ENCODE data around the gene UNKL.

Gene UNKL

DNA sequence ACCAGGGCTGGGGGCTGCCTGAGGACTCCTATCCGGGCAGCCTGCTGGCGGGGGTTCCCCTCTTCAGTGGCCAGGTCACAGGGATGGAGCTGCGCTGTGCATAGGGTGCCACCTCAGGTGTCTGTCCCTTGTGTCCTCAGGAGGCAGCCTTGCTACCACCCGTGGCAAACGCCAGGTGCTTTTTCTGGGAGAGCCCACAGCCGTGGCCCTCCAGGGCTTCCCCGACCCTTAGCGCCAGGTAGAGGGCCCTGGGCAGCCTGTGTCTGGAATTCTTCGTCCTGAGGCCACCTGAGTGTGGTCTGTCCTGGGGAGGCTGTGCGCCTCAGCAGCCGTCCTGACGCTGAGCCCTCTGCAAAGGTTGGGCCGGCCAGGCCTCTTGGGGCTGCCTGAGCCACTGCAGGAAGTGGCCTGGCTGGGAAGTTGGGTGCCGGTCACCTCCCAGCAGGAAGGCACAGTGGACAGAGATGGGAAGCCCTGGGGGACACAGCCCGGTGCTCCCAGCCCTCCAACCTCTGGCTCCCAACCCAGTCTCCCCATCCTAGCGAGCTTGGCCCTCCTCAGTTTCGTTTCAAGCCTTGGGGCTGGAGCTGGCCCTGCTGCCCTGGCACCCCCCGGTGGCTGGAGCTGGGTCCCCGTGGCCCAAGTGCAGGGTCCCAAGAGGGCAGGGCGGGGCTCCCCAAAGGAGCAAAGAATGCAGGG is 88.7 kb downstream of the UNKL start:
- no peaks in the 10 kb centered on the region for H3K27me3 ChIP-seq (ENCODE audit: control insufficient read depth in 1 of 2, insufficient read depth in 2 of 2, low read length in 2 of 2)
- no peak overlapping the region for H3K4me3 ChIP-seq (ENCODE audit: low read depth in 1 of 2, low read length in 2 of 2)
- no peaks in the 10 kb centered on the region for H3K4me1 ChIP-seq (ENCODE audit: control insufficient read depth in 1 of 2, insufficient read depth in 2 of 2, low read length in 2 of 2)
- H3K27ac ChIP-seq (ENCODE audit: low read depth, low read length), result no peak overlapping the region
- peaks cover 2 to 4% of the 10 kb centered on the region in 2 donors for H3K9me3 ChIP-seq (ENCODE audit: control insufficient read depth in 1 of 2, low read length in 2 of 2)
- H3K9ac ChIP-seq (ENCODE audit: low read depth in 1 of 2, low read length in 2 of 2), result no peak overlapping the region
- peaks cover 13 to 34% of the 10 kb centered on the region in 2 donors for H3K36me3 ChIP-seq (ENCODE audit: control insufficient read depth in 1 of 2, insufficient read depth in 2 of 2, low read length in 2 of 2)

DNA sequence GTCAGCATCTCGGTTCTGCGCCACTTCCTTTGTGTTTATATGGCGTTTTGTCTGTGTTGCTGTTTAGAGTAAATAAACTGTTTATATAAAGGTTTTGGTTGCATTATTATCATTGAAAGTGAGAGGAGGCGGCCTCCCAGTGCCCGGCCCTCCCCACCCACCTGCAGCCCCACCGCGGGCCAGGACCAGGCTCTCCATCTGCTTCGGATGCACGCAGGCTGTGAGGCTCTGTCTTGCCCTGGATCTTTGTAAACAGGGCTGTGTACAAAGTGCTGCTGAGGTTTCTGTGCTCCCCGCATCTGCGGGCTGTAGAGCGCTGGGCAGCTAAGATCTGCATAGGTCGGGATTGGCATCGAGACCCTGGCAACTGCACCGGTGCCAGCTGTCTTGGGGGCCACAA is 89.2 kb downstream of the UNKL start:
- Histone ChIP-seq H3K9ac (ENCODE audit: low read depth in 1 of 2, low read length in 2 of 2) (no peak overlapping the region), H3K4me3 (ENCODE audit: low read depth in 1 of 2, low read length in 2 of 2) (no peak overlapping the region), H3K27ac (ENCODE audit: low read depth, low read length) (no peak overlapping the region), H3K4me1 (ENCODE audit: control insufficient read depth in 1 of 2, insufficient read depth in 2 of 2, low read length in 2 of 2) (no peaks in the 10 kb centered on the region), H3K36me3 (ENCODE audit: control insufficient read depth in 1 of 2, insufficient read depth in 2 of 2, low read length in 2 of 2) (peaks cover 18 to 40% of the 10 kb centered on the region in 2 donors), H3K9me3 (ENCODE audit: control insufficient read depth in 1 of 2, low read length in 2 of 2) (peaks cover 0 to 1% of the 10 kb centered on the region in 2 donors), H3K27me3 (ENCODE audit: control insufficient read depth in 1 of 2, insufficient read depth in 2 of 2, low read length in 2 of 2) (no peaks in the 10 kb centered on the region)

DNA sequence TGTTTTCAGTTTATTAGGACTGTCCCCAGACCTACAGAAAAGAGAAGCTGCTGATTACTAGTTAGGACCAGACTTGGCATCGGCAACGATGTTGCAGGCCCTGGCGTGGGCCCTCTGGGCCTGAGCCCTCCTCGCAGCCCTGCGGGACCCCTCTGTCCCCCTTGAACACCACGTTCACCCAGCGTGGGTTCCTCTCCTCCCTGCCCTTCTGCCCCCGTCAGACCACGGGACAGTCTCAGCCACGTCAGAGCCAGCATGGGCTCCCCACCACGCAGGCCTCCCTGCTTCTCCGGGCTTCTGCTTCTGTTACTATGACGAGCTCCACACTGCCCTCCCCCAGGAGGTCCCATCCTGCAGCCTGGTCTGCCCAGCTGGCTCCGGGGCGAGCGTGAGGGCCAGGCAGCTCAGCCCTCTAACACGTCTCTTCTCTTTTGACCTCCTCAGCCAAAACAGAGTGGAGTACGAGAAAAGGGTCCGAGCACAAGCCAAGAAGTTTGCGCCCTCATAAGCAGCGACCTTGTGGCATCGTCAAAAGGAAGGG is 90.1 kb downstream of the UNKL start:
- no peak overlapping the region for H3K4me3 ChIP-seq (ENCODE audit: low read depth in 1 of 2, low read length in 2 of 2)
- no peak overlapping the region for H3K9ac ChIP-seq (ENCODE audit: low read depth in 1 of 2, low read length in 2 of 2)
- H3K36me3 ChIP-seq (ENCODE audit: control insufficient read depth in 1 of 2, insufficient read depth in 2 of 2, low read length in 2 of 2), result peaks cover 27 to 49% of the 10 kb centered on the region in 2 donors
- H3K27me3 ChIP-seq (ENCODE audit: control insufficient read depth in 1 of 2, insufficient read depth in 2 of 2, low read length in 2 of 2), result no peaks in the 10 kb centered on the region
- H3K4me1 ChIP-seq (ENCODE audit: control insufficient read depth in 1 of 2, insufficient read depth in 2 of 2, low read length in 2 of 2), result no peaks in the 10 kb centered on the region
- no peak overlapping the region for H3K27ac ChIP-seq (ENCODE audit: low read depth, low read length)
- H3K9me3 ChIP-seq (ENCODE audit: control insufficient read depth in 1 of 2, low read length in 2 of 2), result no peaks in the 10 kb centered on the region

DNA sequence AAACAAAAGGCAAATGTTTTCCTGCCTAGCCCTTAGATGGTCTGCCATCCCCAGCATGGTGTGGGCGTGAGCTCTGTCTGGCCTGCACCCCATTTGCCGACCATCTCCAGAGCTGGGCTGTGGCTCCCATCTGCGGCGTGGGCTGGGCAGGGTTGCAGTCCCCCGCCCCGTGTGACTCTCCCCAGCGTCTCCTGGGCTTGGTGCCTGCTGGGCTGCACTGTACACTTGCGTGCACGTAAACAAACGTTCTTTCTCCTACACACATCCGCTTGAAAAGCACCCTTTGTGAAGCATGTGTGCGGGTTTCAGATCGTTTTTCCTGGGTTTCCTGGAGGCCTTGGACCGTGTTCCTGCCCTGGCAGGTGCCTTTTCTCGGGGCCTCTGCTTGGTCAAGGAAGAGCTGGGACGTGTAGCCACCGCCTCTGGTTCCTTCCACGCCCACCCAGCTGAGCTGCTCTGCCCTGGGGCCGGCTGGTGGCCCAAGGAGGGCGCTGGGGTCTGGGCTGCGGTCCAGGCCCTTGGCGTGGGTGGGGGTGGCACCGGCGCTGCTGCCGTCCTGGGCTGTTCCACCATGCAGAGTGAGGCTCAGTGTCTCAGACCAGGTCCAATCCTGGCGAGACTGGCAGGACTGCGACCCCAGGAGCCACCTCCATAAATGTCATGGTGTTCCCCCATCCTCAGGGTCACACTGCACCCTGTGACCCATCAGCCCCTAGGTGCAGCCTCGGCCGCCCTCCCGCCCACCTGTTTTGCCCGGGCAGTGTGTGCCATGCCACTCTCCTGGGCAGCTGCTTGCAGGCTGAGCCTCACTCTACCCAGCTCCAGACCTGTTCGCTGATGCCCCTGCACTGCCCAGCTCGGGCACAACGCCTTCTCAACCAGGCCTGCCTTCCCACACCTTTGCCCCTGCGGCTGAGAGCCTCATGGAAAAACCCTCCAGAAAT is 90.9 kb downstream of the UNKL start:
- H3K4me3 ChIP-seq (ENCODE audit: low read depth in 1 of 2, low read length in 2 of 2), result no peak overlapping the region
- peak overlapping the region; percentile 6 for H3K27ac ChIP-seq (ENCODE audit: low read depth, low read length)
- H3K36me3 ChIP-seq (ENCODE audit: control insufficient read depth in 1 of 2, insufficient read depth in 2 of 2, low read length in 2 of 2), result peaks cover 33 to 57% of the 10 kb centered on the region in 2 donors
- no peaks in the 10 kb centered on the region for H3K27me3 ChIP-seq (ENCODE audit: control insufficient read depth in 1 of 2, insufficient read depth in 2 of 2, low read length in 2 of 2)
- no peak overlapping the region for H3K9ac ChIP-seq (ENCODE audit: low read depth in 1 of 2, low read length in 2 of 2)
- H3K4me1 ChIP-seq (ENCODE audit: control insufficient read depth in 1 of 2, insufficient read depth in 2 of 2, low read length in 2 of 2), result no peaks in the 10 kb centered on the region
- H3K9me3 ChIP-seq (ENCODE audit: control insufficient read depth in 1 of 2, low read length in 2 of 2), result no peaks in the 10 kb centered on the region

DNA sequence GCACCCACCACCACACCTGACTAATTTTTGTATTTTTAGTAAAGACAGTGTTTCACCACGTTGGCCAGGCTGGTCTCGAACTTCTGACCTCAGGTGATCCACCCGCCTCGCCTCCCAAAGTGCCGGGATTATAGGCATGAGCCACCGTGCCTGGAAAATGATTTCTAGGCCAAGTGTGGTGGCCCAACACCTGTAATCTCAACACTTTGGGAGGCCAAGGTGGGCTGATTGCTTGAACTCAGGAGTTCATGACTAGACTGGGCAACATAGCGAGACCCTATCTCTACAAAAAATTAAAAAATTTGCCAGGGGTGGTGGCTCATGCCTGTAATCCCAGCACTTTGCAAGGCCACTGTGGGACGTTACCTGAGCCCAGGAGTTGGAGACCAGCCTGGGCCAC is 92.1 kb downstream of the UNKL start:
- Histone ChIP-seq H3K4me1 (ENCODE audit: control insufficient read depth in 1 of 2, insufficient read depth in 2 of 2, low read length in 2 of 2) (no peaks in the 10 kb centered on the region), H3K9ac (ENCODE audit: low read depth in 1 of 2, low read length in 2 of 2) (no peak overlapping the region), H3K36me3 (ENCODE audit: control insufficient read depth in 1 of 2, insufficient read depth in 2 of 2, low read length in 2 of 2) (peaks cover 41 to 68% of the 10 kb centered on the region in 2 donors), H3K9me3 (ENCODE audit: control insufficient read depth in 1 of 2, low read length in 2 of 2) (no peaks in the 10 kb centered on the region), H3K27ac (ENCODE audit: low read depth, low read length) (no peak overlapping the region), H3K27me3 (ENCODE audit: control insufficient read depth in 1 of 2, insufficient read depth in 2 of 2, low read length in 2 of 2) (no peaks in the 10 kb centered on the region), H3K4me3 (ENCODE audit: low read depth in 1 of 2, low read length in 2 of 2) (no peak overlapping the region)

DNA sequence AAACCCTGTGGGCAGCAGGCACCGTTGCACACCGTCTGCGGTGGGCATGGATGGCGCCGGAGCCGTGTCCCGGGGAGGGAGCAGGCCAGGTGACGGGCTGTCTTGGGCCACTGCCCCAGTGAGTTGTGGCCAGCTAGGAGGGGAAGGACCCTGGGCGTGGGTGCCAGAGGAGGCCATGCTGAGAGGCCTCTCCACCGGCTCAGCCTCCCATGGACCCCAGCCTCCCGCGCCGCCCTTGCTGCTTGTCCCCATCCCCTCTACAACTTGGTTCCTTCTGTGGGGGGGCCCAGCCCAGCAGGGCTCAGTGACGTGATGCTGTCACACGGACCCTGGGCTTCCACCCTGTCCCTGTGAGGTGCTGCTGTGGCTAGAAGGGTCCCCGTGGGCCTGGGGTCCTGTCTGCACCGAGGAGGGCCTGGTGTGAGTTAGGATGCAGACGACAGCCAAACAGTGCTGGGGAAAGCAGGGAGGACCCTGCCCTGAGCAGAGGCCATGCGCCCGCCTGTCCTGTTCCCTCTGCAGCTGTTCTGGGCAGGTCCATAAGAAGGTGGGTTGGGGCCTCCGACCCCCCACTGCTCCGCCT is 93.8 kb downstream of the UNKL start:
- H3K36me3 ChIP-seq (ENCODE audit: control insufficient read depth in 1 of 2, insufficient read depth in 2 of 2, low read length in 2 of 2), result peaks cover 53 to 84% of the 10 kb centered on the region in 2 donors

DNA sequence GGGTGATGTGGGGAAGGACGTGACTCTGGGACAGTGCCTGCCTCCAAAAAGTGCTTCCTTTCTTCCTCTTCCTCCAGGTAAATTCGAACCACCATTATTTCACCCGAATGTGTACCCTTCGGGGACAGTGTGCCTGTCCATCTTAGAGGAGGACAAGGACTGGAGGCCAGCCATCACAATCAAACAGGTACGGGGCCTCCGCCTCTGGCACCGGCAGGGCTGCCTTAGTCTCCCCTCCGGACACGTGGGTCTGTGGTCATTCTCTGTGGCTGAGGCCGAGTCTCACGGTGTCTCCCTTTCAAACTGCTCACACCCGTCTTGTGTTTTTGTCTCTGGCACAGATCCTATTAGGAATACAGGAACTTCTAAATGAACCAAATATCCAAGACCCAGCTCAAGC is 94.4 kb downstream of the UNKL start:
- H3K36me3 ChIP-seq (ENCODE audit: control insufficient read depth in 1 of 2, insufficient read depth in 2 of 2, low read length in 2 of 2), result peaks cover 59 to 87% of the 10 kb centered on the region in 2 donors
- no peaks in the 10 kb centered on the region for H3K27me3 ChIP-seq (ENCODE audit: control insufficient read depth in 1 of 2, insufficient read depth in 2 of 2, low read length in 2 of 2)
- H3K27ac ChIP-seq (ENCODE audit: low read depth, low read length), result no peak overlapping the region
- no peak overlapping the region for H3K9ac ChIP-seq (ENCODE audit: low read depth in 1 of 2, low read length in 2 of 2)
- no peaks in the 10 kb centered on the region for H3K4me1 ChIP-seq (ENCODE audit: control insufficient read depth in 1 of 2, insufficient read depth in 2 of 2, low read length in 2 of 2)
- H3K9me3 ChIP-seq (ENCODE audit: control insufficient read depth in 1 of 2, low read length in 2 of 2), result no peaks in the 10 kb centered on the region
- H3K4me3 ChIP-seq (ENCODE audit: low read depth in 1 of 2, low read length in 2 of 2), result no peak overlapping the region

More for the DNA sequence above, 93.8 kb downstream of the UNKL start:
- Histone ChIP-seq H3K27me3 (ENCODE audit: control insufficient read depth in 1 of 2, insufficient read depth in 2 of 2, low read length in 2 of 2) (no peaks in the 10 kb centered on the region), H3K9me3 (ENCODE audit: control insufficient read depth in 1 of 2, low read length in 2 of 2) (no peaks in the 10 kb centered on the region), H3K4me3 (ENCODE audit: low read depth in 1 of 2, low read length in 2 of 2) (no peak overlapping the region), H3K4me1 (ENCODE audit: control insufficient read depth in 1 of 2, insufficient read depth in 2 of 2, low read length in 2 of 2) (no peaks in the 10 kb centered on the region), H3K9ac (ENCODE audit: low read depth in 1 of 2, low read length in 2 of 2) (no peak overlapping the region), H3K27ac (ENCODE audit: low read depth, low read length) (no peak overlapping the region)

DNA sequence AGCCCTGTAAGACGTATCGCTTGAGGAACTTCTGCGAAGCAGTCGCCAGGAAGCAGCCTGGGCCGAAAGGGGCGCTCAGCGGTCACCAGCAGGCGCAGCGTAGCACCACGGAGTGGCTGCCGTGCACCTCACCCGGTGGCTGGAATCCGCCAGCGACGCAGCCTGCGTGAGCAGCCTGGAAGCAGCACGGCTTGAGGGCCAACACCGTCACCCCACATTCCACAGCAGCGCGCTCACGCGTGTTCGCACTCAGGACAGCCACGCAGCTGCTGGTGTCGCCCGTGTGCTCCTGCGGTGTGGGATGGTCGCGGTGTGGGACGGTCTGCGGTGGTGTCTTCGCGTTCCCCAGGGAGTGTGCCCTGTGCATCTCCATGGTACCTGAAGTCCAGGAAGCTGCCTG is 95.5 kb downstream of the UNKL start:
- Histone ChIP-seq H3K9me3 (ENCODE audit: control insufficient read depth in 1 of 2, low read length in 2 of 2) (no peaks in the 10 kb centered on the region), H3K27ac (ENCODE audit: low read depth, low read length) (no peak overlapping the region), H3K4me1 (ENCODE audit: control insufficient read depth in 1 of 2, insufficient read depth in 2 of 2, low read length in 2 of 2) (no peaks in the 10 kb centered on the region), H3K27me3 (ENCODE audit: control insufficient read depth in 1 of 2, insufficient read depth in 2 of 2, low read length in 2 of 2) (no peaks in the 10 kb centered on the region), H3K9ac (ENCODE audit: low read depth in 1 of 2, low read length in 2 of 2) (no peak overlapping the region), H3K36me3 (ENCODE audit: control insufficient read depth in 1 of 2, insufficient read depth in 2 of 2, low read length in 2 of 2) (peaks cover 62 to 87% of the 10 kb centered on the region in 2 donors), H3K4me3 (ENCODE audit: low read depth in 1 of 2, low read length in 2 of 2) (no peak overlapping the region)

DNA sequence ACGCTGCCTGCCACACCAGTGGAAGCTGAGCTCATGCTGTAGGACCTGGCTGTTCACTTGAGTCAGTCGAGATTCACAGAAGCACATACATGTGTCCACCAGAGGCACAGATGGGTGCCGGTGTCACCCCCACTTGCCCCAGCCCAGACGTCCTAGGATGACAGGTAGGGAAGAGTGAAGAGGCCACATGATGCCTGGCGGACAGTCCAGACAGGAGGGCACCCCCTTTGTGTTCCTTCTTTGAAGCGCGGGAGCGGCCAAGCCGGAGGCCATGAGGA is 96.3 kb downstream of the UNKL start:
- H3K27ac ChIP-seq (ENCODE audit: low read depth, low read length), result no peak overlapping the region
- no peaks in the 10 kb centered on the region for H3K27me3 ChIP-seq (ENCODE audit: control insufficient read depth in 1 of 2, insufficient read depth in 2 of 2, low read length in 2 of 2)
- no peak overlapping the region for H3K9ac ChIP-seq (ENCODE audit: low read depth in 1 of 2, low read length in 2 of 2)
- peaks cover 59 to 86% of the 10 kb centered on the region in 2 donors for H3K36me3 ChIP-seq (ENCODE audit: control insufficient read depth in 1 of 2, insufficient read depth in 2 of 2, low read length in 2 of 2)
- H3K9me3 ChIP-seq (ENCODE audit: control insufficient read depth in 1 of 2, low read length in 2 of 2), result no peaks in the 10 kb centered on the region
- H3K4me3 ChIP-seq (ENCODE audit: low read depth in 1 of 2, low read length in 2 of 2), result no peak overlapping the region
- no peaks in the 10 kb centered on the region for H3K4me1 ChIP-seq (ENCODE audit: control insufficient read depth in 1 of 2, insufficient read depth in 2 of 2, low read length in 2 of 2)
